ENCODE measurements around the gene BAZ1A. TPM values are rescaled to one million over a fixed set of nuclear protein-coding genes. Genes with fewer than 3 reads are reported as not detected.

BAZ1A gene
- total and polyA plus RNA-seq, 2 experiments from 2014 or later: 9.4 to 13.8 TPM

GRCh38 chr14:34780646-34781045, 94.5 kb downstream of the BAZ1A start:
- H3F3A ChIP-seq (ENCODE audit: insufficient read depth): peaks cover 23% of the 10 kb centered on the region
- peak overlapping the region; percentile 39; the same call in 1 of the 2 replicates for H2AFZ ChIP-seq
- TF ChIP-seq EZH2 (IDR thresholded peaks at IDR 0.05; ENCODE audit: insufficient read depth, poor library complexity, severe bottlenecking) (no peak), EZH2phosphoT487 (IDR thresholded peaks at IDR 0.05; ENCODE audit: insufficient read depth, low read depth) (no peak)
- H3K9ac ChIP-seq: no peak overlapping the region
- no peaks in the 10 kb centered on the region for H4K20me1 ChIP-seq (ENCODE audit: insufficient read depth)
- in situ Hi-C loops (cut with MboI): no loop called here
- H3K27ac ChIP-seq: peak overlapping the region; percentile 45
- no peak overlapping the region for H3K4me3 ChIP-seq
- no peak overlapping the region for H3K4me2 ChIP-seq (ENCODE audit: unreplicated experiment)
- H3K9me3 ChIP-seq (ENCODE audit: low read depth): no peaks in the 10 kb centered on the region
- peaks cover 19% of the 10 kb centered on the region for H3K4me1 ChIP-seq (ENCODE audit: insufficient read depth)
- no peaks in the 10 kb centered on the region for H3K9me2 ChIP-seq (ENCODE audit: insufficient read depth)
- peaks cover 42% of the 10 kb centered on the region for H3K36me3 ChIP-seq (ENCODE audit: low read depth)
- H3K79me2 ChIP-seq (ENCODE audit: insufficient read depth): no peaks in the 10 kb centered on the region; the same call in 1 of the 2 replicates
- DNase-seq: no peak
- H3K27me3 ChIP-seq (replicated peaks; ENCODE audit: insufficient read depth): no peaks in the 10 kb centered on the region

DNA sequence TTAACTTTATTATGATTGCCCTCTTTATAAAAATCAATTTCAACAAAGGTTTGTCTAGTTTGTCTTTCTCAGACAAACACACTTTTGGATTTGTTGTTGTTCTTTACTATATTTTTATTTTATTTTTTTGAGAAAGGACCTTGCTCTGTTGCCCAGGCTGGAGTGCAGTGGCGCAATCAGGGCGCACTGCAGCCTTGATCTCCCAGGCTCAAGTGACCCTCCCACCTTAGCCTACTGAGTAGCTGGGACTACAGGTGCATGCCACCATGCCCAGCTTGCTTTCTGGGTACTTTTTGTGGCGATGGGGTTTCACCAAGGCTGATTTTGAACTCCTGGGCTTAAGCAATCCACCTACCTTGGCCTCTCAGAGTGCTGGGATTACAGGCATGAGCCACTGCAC, 96.4 kb downstream of the BAZ1A start:
- no peak overlapping the region for H2AFZ ChIP-seq
- no peak overlapping the region for H3K4me3 ChIP-seq
- in situ Hi-C loops (cut with MboI): no loop called here

DNA sequence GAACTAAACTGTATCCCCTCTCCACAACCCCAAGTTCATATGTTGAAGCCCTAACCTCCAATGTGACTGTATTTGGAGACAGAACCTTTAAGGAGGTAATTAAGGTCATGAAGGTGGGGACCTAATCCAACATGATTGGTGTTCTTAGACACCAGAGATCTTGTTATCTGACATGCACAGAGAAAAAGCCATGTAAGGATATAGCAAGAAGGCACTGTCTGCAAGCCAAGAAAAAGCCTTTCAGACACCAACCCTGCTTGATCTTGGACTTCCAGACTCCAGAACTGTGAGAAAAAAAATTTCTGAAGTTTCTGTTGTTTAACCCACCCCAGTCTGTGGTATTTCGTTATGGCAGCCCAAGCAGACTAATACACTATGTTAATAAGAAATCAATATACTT, 98.5 kb downstream of the BAZ1A start:
- DNase-seq: no peak
- H3K4me2 ChIP-seq (ENCODE audit: unreplicated experiment): no peak overlapping the region
- no peaks in the 10 kb centered on the region for H3K9me3 ChIP-seq (ENCODE audit: low read depth)
- 96 to 100% methylated on average over 1 of the region's 1 CpG for WGBS, 2 experiments (ENCODE audit: low coverage in 1 of 2, low lambda C conversion rate in 2 of 2, missing lambda C conversion rate in 2 of 2)
- peaks cover 14% of the 10 kb centered on the region for H3K4me1 ChIP-seq (ENCODE audit: insufficient read depth)
- no peak overlapping the region for H3K4me3 ChIP-seq
- H2AFZ ChIP-seq: no peak overlapping the region
- no peaks in the 10 kb centered on the region for H4K20me1 ChIP-seq (ENCODE audit: insufficient read depth)
- no peak for TF ChIP-seq EZH2phosphoT487 (IDR thresholded peaks at IDR 0.05; ENCODE audit: insufficient read depth, low read depth)
- TF ChIP-seq EZH2 (IDR thresholded peaks at IDR 0.05; ENCODE audit: insufficient read depth, poor library complexity, severe bottlenecking): no peak
- peaks cover 1% of the 10 kb centered on the region; the same call in 1 of the 2 replicates for H3F3A ChIP-seq (ENCODE audit: insufficient read depth)
- H3K9me2 ChIP-seq (ENCODE audit: insufficient read depth): no peaks in the 10 kb centered on the region
- H3K9ac ChIP-seq: no peak overlapping the region
- in situ Hi-C loops (cut with MboI): no loop called here
- no peaks in the 10 kb centered on the region for H3K27me3 ChIP-seq (replicated peaks; ENCODE audit: insufficient read depth)
- no peaks in the 10 kb centered on the region for H3K79me2 ChIP-seq (ENCODE audit: insufficient read depth)
- no peak overlapping the region for H3K27ac ChIP-seq
- H3K36me3 ChIP-seq (ENCODE audit: low read depth): peaks cover 41% of the 10 kb centered on the region

More for the DNA sequence above, 96.4 kb downstream of the BAZ1A start:
- Histone ChIP-seq H3K36me3 (ENCODE audit: low read depth) (peaks cover 56% of the 10 kb centered on the region), H3K4me1 (ENCODE audit: insufficient read depth) (peaks cover 19% of the 10 kb centered on the region), H3K9ac (no peak overlapping the region), H3K9me2 (ENCODE audit: insufficient read depth) (no peaks in the 10 kb centered on the region), H4K20me1 (ENCODE audit: insufficient read depth) (no peaks in the 10 kb centered on the region), H3F3A (ENCODE audit: insufficient read depth) (peaks cover 23% of the 10 kb centered on the region), H3K27ac (no peak overlapping the region), H3K79me2 (ENCODE audit: insufficient read depth) (no peaks in the 10 kb centered on the region), H3K9me3 (ENCODE audit: low read depth) (no peaks in the 10 kb centered on the region), H3K4me2 (ENCODE audit: unreplicated experiment) (no peak overlapping the region), H3K27me3 (replicated peaks; ENCODE audit: insufficient read depth) (no peaks in the 10 kb centered on the region)
- no peak for DNase-seq
- WGBS, 2 experiments (ENCODE audit: low coverage in 1 of 2, low lambda C conversion rate in 2 of 2, missing lambda C conversion rate in 2 of 2): 96% methylated on average over 3 of the region's 3 CpGs
- TF ChIP-seq EZH2 (IDR thresholded peaks at IDR 0.05; ENCODE audit: insufficient read depth, poor library complexity, severe bottlenecking): no peak
- TF ChIP-seq EZH2phosphoT487 (IDR thresholded peaks at IDR 0.05; ENCODE audit: insufficient read depth, low read depth): no peak

- no peak overlapping the region for H2AFZ ChIP-seq
- H3K27ac ChIP-seq: no peak overlapping the region
- H3K27me3 ChIP-seq (replicated peaks; ENCODE audit: insufficient read depth): no peaks in the 10 kb centered on the region
- in situ Hi-C loops (cut with MboI): no loop called here
- no peak overlapping the region for H3K9ac ChIP-seq
- H4K20me1 ChIP-seq (ENCODE audit: insufficient read depth): no peaks in the 10 kb centered on the region
- 99 to 100% methylated on average over 4 of the region's 4 CpGs for WGBS, 2 experiments (ENCODE audit: low coverage in 1 of 2, low lambda C conversion rate in 2 of 2, missing lambda C conversion rate in 2 of 2)
- DNase-seq: no peak
- H3K4me2 ChIP-seq (ENCODE audit: unreplicated experiment): no peak overlapping the region
- peaks cover 40% of the 10 kb centered on the region for H3K36me3 ChIP-seq (ENCODE audit: low read depth)
- H3F3A ChIP-seq (ENCODE audit: insufficient read depth): no peaks in the 10 kb centered on the region
- no peaks in the 10 kb centered on the region for H3K79me2 ChIP-seq (ENCODE audit: insufficient read depth)
- TF ChIP-seq EZH2 (IDR thresholded peaks at IDR 0.05; ENCODE audit: insufficient read depth, poor library complexity, severe bottlenecking) (no peak), EZH2phosphoT487 (IDR thresholded peaks at IDR 0.05; ENCODE audit: insufficient read depth, low read depth) (no peak)
- no peaks in the 10 kb centered on the region for H3K9me3 ChIP-seq (ENCODE audit: low read depth)
- peaks cover 11% of the 10 kb centered on the region for H3K4me1 ChIP-seq (ENCODE audit: insufficient read depth)
- H3K4me3 ChIP-seq: no peak overlapping the region
- no peaks in the 10 kb centered on the region for H3K9me2 ChIP-seq (ENCODE audit: insufficient read depth)
These were observed 99.2 kb downstream of the BAZ1A start for GRCh38 chr14:34775922-34776321.

DNA sequence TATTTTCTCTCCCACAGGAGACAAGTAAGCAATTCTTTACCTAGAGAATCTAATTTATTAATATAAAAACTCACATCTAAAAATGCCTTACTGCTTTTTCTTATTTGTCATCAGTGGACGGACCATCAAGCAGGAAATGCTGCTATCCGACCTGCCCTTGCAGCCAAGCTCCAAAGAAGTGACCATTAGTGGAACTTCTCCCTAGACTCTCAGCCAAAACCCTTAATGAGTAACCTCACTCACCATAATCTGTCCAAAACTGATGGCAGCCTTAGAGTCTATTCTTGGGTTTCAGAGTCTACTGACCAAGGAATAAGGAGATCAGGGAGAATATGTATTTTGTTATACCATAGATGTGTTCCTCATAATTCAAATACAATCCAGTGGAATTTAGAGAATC, 99.8 kb downstream of the BAZ1A start:
- H3K79me2 ChIP-seq (ENCODE audit: insufficient read depth): no peaks in the 10 kb centered on the region
- H3K4me3 ChIP-seq: no peak overlapping the region
- peaks cover 9% of the 10 kb centered on the region for H3K4me1 ChIP-seq (ENCODE audit: insufficient read depth)
- H3K27me3 ChIP-seq (replicated peaks; ENCODE audit: insufficient read depth): no peaks in the 10 kb centered on the region
- no peaks in the 10 kb centered on the region for H4K20me1 ChIP-seq (ENCODE audit: insufficient read depth)
- in situ Hi-C loops (cut with MboI): no loop called here
- DNase-seq: no peak
- peaks cover 40% of the 10 kb centered on the region for H3K36me3 ChIP-seq (ENCODE audit: low read depth)
- 94 to 98% methylated on average over 2 of the region's 2 CpGs for WGBS, 2 experiments (ENCODE audit: low coverage in 1 of 2, low lambda C conversion rate in 2 of 2, missing lambda C conversion rate in 2 of 2)
- TF ChIP-seq EZH2 (IDR thresholded peaks at IDR 0.05; ENCODE audit: insufficient read depth, poor library complexity, severe bottlenecking) (no peak), EZH2phosphoT487 (IDR thresholded peaks at IDR 0.05; ENCODE audit: insufficient read depth, low read depth) (no peak)
- H3K9me2 ChIP-seq (ENCODE audit: insufficient read depth): no peaks in the 10 kb centered on the region
- H2AFZ ChIP-seq: no peak overlapping the region
- no peak overlapping the region for H3K4me2 ChIP-seq (ENCODE audit: unreplicated experiment)
- no peaks in the 10 kb centered on the region; the same call in 1 of the 2 replicates for H3F3A ChIP-seq (ENCODE audit: insufficient read depth)
- no peaks in the 10 kb centered on the region for H3K9me3 ChIP-seq (ENCODE audit: low read depth)
- no peak overlapping the region for H3K9ac ChIP-seq
- H3K27ac ChIP-seq: no peak overlapping the region
